ENCODE measurements around the gene EHHADH.
"Not testable (repeated sequence)": the region's sequence is repeated elsewhere in the genome, so short reads cannot be mapped to it uniquely, and the experiment has no call there.

The EHHADH gene

DNA sequence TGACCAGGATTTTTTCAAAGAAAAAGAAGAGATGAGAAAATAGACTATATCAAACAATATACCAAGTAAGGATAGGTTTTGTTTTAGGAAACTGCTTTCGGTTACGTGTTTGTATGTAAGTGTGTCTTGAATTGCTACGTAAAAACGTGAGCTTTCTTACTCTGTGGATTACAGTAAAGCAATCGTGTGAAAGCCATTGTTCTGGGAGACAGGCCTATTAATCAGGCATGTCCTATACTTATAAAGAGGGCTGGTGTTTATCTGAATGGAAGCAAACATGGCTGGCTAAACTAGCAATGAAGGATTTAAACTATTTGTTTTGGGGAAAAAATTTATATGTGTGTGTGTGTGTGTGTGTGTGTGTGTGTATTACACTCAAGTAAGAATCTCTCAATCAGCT lies 2.6 kb downstream of the EHHADH start:
- no peak for DNase-seq (ENCODE audit: low read depth in 2 of 2)

GRCh38 chr3:185250653-185251052 lies 3.2 kb downstream of the EHHADH start:
- no peak for DNase-seq (ENCODE audit: low read depth in 2 of 2)

- peak in 1 of 2 experiments; percentile 4 for DNase-seq (ENCODE audit: low read depth in 2 of 2)
Measured at GRCh38 chr3:185250247-185250646, 3.6 kb downstream of the EHHADH start.

- no peak for DNase-seq (ENCODE audit: low read depth in 2 of 2)
Measured at GRCh38 chr3:185242642-185243041, 11.2 kb downstream of the EHHADH start.

GRCh38 chr3:185236969-185237368 lies 16.9 kb downstream of the EHHADH start:
- no peak for DNase-seq (ENCODE audit: low read depth in 2 of 2)

GRCh38 chr3:185233328-185233727 lies 20.5 kb downstream of the EHHADH start:
- DNase-seq (ENCODE audit: low read depth in 2 of 2): no peak

GRCh38 chr3:185226526-185226925 lies 27.3 kb downstream of the EHHADH start:
- DNase-seq (ENCODE audit: low read depth in 2 of 2): not testable (repeated sequence)

DNA sequence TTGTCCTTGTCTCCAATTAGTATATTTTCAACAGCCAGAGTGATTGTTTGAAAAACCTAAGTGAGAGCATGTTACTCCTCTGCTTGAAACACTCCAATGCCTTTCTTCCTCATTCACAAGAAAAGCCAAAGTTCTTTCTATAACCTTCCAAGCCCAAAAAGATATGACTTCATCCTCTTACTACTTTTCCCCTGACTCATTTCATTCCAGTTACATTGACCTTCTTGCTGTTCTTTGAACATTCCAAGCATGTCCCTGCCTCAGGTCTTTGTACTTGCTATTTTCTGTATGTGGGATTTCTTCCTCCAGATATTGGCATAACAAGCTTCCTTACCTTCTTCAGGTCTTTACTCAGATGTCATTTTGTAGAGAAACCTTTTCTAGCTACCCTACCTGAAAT lies 28.3 kb downstream of the EHHADH start:
- peak; percentile 28 to 30 for DNase-seq (ENCODE audit: low read depth in 2 of 2)

DNA sequence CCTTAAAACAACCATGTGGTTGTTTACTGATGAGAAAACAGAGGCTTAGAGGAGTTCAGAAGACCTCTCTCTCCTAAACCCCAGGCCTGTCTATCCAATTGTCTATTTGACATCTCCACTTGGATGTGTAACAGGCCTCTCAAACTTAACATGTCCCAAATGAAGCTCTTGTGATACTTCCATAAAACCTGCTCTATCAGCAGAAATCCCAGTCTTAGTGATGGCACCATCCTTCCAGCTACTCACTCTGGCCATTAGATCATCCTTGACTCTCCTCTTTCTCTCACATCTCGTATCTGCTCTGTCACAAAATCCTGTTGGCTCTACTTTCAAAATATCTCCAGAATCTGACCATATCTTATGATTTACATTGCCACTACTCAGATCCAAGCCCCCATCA lies 28.8 kb downstream of the EHHADH start:
- no peak for DNase-seq (ENCODE audit: low read depth in 2 of 2)

- no peak for DNase-seq (ENCODE audit: low read depth in 2 of 2)
Measured at GRCh38 chr3:185221203-185221602, 32.6 kb downstream of the EHHADH start.

- DNase-seq (ENCODE audit: low read depth in 2 of 2): no peak
Measured at GRCh38 chr3:185216607-185216958, 37.3 kb downstream of the EHHADH start.

DNA sequence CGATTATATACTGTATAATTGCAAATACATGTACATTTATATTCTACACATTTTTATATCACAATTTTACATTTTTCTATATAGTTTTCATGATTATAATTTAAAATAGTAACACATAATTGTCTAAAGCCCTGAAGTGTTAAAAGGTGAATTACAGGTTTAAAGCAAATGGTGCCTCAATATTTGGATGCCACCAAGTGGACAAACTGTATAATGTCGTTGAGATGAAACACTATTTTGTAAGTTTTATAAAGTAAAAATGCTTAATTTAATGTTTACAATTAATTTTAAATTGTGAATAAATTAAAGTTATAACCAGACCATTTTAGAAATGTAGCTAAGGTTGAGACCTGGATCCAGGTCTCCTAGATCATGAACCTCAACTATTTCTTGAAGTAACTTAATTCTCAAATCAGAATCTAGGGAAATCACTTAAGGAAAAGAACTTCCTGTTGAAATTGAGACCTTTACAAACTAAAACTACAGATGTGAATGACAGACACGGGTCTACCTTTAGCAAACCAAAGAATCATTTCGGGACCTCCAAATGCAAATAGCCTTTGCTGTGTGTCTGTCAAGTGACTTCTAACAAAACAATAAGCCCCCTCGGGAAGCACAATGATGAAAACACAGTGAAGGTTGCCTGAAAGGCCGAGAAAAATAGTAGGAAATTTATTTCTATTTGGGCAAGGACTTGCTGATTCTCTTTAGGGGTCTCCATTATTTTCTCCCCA lies 37.8 kb downstream of the EHHADH start:
- no peak for DNase-seq (ENCODE audit: low read depth in 2 of 2)

DNA sequence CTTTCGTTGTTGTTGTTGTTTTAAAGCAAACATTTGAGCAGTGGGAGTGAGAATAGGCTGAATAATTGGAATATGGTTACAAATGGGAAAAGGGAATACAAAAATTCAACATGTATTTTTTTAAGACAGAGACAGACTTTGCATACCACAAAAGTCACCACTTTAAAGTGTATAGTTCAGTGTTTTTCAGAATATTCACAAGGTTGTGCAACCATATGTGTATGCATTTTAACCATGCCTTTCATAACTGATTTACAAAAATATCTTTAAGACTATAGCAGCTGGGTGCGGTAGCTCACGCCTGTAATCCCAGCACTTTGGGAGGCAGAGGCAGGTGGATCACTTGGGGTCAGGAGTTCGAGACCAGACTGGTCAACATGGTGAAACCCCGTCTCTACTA lies 41.3 kb downstream of the EHHADH start:
- no peak for DNase-seq (ENCODE audit: low read depth in 2 of 2)

DNA sequence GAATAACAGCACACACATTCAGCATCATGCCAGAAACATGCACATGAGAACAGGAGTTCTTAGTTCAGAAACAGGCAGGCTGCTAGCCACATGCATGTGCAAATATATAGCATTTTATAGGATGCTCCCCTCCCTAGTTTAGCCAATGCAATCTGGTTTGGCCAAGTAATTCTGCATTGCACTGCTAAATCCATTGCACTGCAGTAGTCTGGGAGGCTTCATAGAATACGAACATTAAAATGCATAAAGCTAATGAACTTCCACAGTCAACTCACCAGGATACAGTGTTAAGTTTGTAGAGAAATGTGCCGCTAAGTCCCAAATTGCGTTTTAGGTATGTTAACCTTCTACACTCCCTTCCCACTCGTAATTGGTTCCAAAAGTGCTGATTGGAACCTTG lies 41.8 kb downstream of the EHHADH start:
- no peak for DNase-seq (ENCODE audit: low read depth in 2 of 2)

DNA sequence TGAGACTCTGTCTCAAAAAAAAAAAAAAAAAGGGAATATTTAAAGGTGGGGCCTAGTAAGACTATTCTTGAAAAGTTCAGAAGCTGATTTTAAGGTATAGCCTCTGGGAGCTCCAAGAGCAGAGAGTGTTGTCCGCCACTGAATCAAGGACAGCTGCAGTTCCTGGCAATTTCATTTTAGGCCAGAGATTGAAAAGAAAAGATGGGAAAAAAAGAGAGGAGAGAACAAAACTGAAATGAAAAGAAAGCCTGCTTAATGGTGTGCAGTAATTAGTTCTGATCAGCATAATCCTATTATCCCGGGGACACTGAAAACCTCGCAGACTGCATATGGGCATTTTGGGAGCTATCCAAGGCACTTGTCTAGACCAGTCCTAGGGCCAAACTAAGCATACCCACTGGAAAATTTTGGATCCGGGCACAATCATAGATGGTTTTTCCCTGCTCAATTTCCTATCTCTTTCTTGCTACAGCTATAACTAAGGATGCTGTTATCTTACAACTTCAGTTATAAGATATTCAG lies 43.2 kb downstream of the EHHADH start:
- no peak for DNase-seq (ENCODE audit: low read depth in 2 of 2)

DNA sequence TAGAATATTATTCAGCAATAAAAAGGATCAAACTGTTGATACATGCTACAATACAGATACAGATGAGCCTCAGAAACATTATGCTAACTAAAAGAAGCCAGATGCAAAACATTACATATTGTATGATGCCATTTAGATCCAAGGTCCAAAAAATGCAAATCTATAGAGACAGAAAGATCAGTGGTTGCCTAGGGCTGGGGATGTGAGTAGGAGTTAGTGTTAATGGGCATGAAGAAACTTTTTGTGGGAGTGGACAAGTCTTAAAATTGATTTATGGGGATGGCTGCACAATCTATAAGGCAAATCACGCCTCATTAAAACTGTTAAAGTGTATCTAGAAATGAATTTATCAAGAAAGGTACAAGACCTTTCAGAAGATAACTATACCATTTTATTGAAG lies 45.0 kb downstream of the EHHADH start:
- DNase-seq (ENCODE audit: low read depth in 2 of 2): no peak

GRCh38 chr3:185207931-185208746 lies 45.7 kb downstream of the EHHADH start:
- peak; percentile 31 to 35 for DNase-seq (ENCODE audit: low read depth in 2 of 2)

DNA sequence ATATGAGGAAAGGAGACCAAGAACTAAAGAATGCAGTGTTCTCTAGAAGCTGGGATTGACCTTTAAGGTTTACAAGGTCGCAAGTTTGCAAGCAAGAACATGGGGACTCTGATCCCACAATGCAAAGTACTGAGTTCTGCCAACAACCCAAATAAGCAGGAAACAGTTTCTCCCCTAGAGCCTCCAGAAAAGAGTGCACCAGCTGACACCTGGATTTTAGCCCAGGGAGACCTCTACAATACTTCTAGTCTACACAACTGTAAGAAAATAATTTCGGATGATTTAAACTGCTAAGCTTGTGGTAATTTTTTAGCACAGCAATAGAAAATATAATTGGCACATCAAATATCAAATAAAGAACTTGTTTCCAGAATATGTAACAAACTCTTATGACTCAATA lies 46.4 kb downstream of the EHHADH start:
- no peak for DNase-seq (ENCODE audit: low read depth in 2 of 2)

DNA sequence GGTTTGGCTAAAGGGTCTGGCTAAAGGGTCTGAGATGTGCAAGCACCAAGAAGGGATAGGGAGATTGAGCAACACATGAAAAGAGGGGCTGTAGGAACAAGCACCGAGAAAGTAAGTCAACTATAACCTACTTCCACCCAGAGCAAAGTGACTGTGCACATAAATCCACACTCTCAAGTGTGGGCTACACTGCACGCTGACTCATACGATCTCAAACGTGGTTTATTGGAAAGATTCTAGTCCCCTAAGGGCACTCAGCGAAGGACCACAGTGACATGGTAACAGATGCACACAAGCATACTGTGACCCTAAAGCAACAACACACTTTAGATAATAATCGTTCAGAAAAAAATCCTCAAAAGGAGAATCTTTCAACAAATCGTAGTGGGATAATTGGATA lies 48.0 kb downstream of the EHHADH start:
- DNase-seq (ENCODE audit: low read depth in 2 of 2): no peak

DNA sequence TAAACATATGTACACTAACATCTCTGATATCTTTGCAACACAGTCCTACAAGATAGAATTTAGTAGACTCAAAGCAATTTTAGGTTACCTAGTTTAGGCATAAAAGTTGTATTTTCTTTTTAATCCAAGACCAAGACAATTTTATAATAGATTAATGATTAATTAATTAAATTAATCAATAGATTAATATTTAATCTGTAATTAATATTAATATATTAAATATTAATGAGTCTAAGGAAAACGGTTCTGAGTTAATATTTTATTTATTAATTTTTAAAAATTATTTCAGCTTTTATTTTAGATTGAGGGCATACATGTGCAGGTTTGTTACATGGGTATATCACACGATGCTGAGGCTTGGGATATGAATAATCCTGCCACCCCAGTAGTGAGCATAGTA lies 49.0 kb downstream of the EHHADH start:
- no peak for DNase-seq (ENCODE audit: low read depth in 2 of 2)

DNA sequence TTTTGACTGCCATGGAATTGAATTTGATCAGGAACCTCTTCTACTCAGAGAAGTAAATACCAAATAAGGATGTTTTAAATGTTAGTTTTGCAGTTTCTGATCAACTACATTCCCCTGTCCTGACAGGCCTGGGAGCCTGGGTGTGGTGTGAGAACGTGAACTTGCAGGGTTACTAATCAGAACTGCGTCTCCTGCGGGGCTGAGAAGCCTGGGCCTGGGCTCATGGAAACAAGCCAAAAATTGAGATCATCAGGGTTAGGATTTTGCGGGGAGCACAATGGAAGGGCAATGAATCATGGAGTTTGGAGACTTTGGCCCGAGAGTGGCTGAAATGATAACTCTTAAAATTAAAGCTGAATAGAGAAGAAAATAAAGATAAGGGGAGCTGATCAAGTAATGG lies 53.2 kb downstream of the EHHADH start:
- DNase-seq (ENCODE audit: low read depth in 2 of 2): peak; percentile 51 to 54

DNA sequence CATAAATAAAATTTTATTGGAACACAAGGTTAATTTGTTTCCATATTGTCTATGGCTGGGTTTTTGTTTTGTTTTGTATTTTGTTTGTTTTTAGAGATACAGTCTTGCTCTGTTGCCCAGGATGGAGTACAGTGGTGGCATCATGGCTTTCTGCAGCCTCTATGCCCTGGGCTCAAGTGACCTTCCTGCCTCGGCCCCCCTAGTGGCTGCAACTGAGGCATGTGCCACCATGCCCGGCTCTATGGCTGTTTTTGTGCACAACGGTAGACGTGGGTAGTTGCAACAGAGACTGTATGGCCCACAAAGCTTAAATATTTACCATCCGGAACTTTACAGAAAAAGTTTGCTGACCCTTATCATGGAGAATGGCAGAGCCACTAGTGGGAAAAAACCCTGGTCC lies 54.2 kb downstream of the EHHADH start:
- DNase-seq (ENCODE audit: low read depth in 2 of 2): no peak

DNA sequence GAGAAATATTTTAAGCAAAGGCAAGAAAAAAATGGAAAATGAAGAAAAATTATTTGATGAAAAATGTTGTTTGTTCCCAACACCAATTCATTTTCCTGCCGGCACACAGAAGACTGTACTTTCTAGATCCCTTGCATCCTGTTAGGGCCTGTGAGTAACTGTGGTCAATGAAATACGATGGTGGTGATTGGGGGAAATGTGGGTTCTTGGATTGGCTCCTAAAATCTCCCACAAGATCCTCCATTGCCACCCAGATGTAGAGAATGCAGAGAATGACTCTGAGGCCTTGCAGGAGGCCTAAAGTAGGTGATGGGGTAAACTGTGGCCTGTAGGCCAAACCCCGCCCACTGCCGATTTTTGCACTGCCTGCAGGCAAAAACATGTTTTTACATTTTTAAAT lies 54.6 kb downstream of the EHHADH start:
- DNase-seq (ENCODE audit: low read depth in 2 of 2): peak; percentile 40 to 42
